Measurements from ENCODE around the gene EHD3. TPM values are rescaled to one million over a fixed set of nuclear protein-coding genes. Genes with fewer than 3 reads are reported as not detected.

The EHD3 gene
- total and polyA plus RNA-seq, 2 of the 8 experiments (the other 6 are each of a cell fraction or from before 2014, with no cell fraction given), result 9.3 to 12.0 TPM

DNA sequence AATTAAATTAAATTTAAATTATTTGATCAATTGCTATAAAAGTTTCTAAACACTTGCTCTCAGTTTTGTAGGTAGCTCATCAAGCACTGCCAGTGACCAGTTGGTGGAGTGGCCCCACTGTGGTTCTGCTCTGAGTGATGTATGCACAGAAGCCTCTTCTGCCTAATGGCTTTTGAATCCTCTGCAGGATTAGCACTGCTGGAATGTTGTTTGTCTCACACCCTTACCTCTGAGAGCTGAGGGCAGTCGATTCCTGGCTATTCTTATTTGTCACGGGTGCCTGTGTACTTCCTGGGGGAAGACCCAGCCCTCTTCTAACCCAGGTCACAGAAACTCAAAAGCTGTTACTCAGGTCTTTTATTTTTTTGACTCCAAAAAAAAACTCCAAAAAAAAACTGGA is 26.2 kb upstream of the EHD3 start:
- DNase-seq (ENCODE audit: low read depth in 1 of 2, low spot score in 2 of 2) (peak in 1 of 2 experiments; percentile 35), FAIRE-seq (no peak)
- no peak overlapping the region for H2BK5ac ChIP-seq (ENCODE audit: low read depth, low read length)
- H2BK20ac ChIP-seq (ENCODE audit: low read length), result no peak overlapping the region
- H3K23ac ChIP-seq (ENCODE audit: insufficient read length), result no peak overlapping the region
- no peak overlapping the region for H3K14ac ChIP-seq (ENCODE audit: insufficient read length)
- no peaks in the 10 kb centered on the region for H4K20me1 ChIP-seq (replicated peaks in 1 of 2; ENCODE audit: control insufficient read depth in 1 of 2, insufficient read depth in 2 of 2, low read length in 2 of 2)
- H4K8ac ChIP-seq (ENCODE audit: extremely low read depth, insufficient read depth, low read length), result no peak overlapping the region
- H3K36me3 ChIP-seq (ENCODE audit: control insufficient read depth in 2 of 4, insufficient read depth in 4 of 4, low read length in 3 of 4), result no peaks in the 10 kb centered on the region
- no peak overlapping the region for H2AFZ ChIP-seq (ENCODE audit: low read length)
- no peak overlapping the region for H4K91ac ChIP-seq (replicated peaks; ENCODE audit: insufficient read length, low read length)
- no peaks in the 10 kb centered on the region for H3K79me2 ChIP-seq (ENCODE audit: control insufficient read depth in 1 of 2, insufficient read depth in 2 of 2, low read length in 2 of 2)
- H3K56ac ChIP-seq (replicated peaks; ENCODE audit: insufficient read length, low read depth, low read length), result no peak overlapping the region
- H3K4ac ChIP-seq (replicated peaks; ENCODE audit: insufficient read length, low read depth, low read length), result no peak overlapping the region
- no peak overlapping the region for H2BK15ac ChIP-seq (ENCODE audit: low read length)
- no peak overlapping the region for H4K5ac ChIP-seq (ENCODE audit: insufficient read length, low read depth, low read length)
- WGBS, 2 experiments (ENCODE audit: extremely low coverage in 1 of 2, insufficient coverage in 1 of 2, insufficient read length in 1 of 2, insufficient replicate concordance in 2 of 2, low coverage in 1 of 2, low lambda C conversion rate in 2 of 2, missing lambda C conversion rate in 1 of 2), result 90% methylated on average over 2 of the region's 2 CpGs; no CpG with 5 or more reads in 1 of the 2 experiments
- H3K4me3 ChIP-seq (ENCODE audit: extremely low read depth in 1 of 4, insufficient read depth in 2 of 4, low read depth in 3 of 4, low read length in 4 of 4), result no peak overlapping the region
- no peak overlapping the region for H3K18ac ChIP-seq (ENCODE audit: extremely low read depth, low read length)
- no peak overlapping the region for H2BK12ac ChIP-seq (ENCODE audit: low read depth, low read length)
- no peaks in the 10 kb centered on the region for H3K4me1 ChIP-seq (replicated peaks in 1 of 4; ENCODE audit: control insufficient read depth in 3 of 4, insufficient read depth in 4 of 4, low read length in 3 of 4)
- no peaks in the 10 kb centered on the region for H3K9me3 ChIP-seq (ENCODE audit: insufficient read depth in 2 of 2, low read depth in 1 of 2, low read length in 1 of 2)
- H3K9ac ChIP-seq (replicated peaks in 1 of 4; ENCODE audit: extremely low read depth in 1 of 4, low read depth in 3 of 4, low read length in 3 of 4), result no peak overlapping the region
- CTCF ChIA-PET (ENCODE audit: partially characterized antibody), result interaction anchor here (0.7 to 1.6 kb wide), 6 partner anchors 9 to 280 kb away, joined by 3 to 9 read pairs (median 4); no protein-coding TSS in a partner anchor
- H3K4me2 ChIP-seq (ENCODE audit: insufficient read depth in 1 of 2, low read depth in 2 of 2, low read length in 2 of 2), result no peak overlapping the region
- POLR2A ChIA-PET (ENCODE audit: partially characterized antibody), result no interaction called here
- no peaks in the 10 kb centered on the region for H3K27me3 ChIP-seq (replicated peaks in 1 of 4; ENCODE audit: control insufficient read depth in 3 of 4, extremely low read depth in 1 of 4, insufficient read depth in 3 of 4, low read length in 3 of 4)
- H2AK5ac ChIP-seq (ENCODE audit: low read depth, low read length), result no peak overlapping the region
- no peaks in the 10 kb centered on the region for H3K23me2 ChIP-seq (ENCODE audit: low read depth, low read length)
- H2BK120ac ChIP-seq (replicated peaks; ENCODE audit: low read depth, low read length), result no peak overlapping the region
- H3K27ac ChIP-seq (ENCODE audit: low read depth, low read length), result no peak overlapping the region
- no peaks in the 10 kb centered on the region for H3K79me1 ChIP-seq (ENCODE audit: low read depth, low read length)
- no peak for TF ChIP-seq POU5F1 (IDR thresholded peaks at IDR 0.05; ENCODE audit: low read depth, low read length)
- TF ChIP-seq SRF (IDR thresholded peaks at IDR 0.05; ENCODE audit: low read depth, low read length), result no peak
- TF ChIP-seq ZNF274 (IDR thresholded peaks at IDR 0.05; ENCODE audit: borderline replicate concordance, extremely low read depth, low read length), result no peak
- TF ChIP-seq TEAD4 (IDR thresholded peaks at IDR 0.05; ENCODE audit: low read depth, low read length), result peak; percentile 80
- TF ChIP-seq SP1 (IDR thresholded peaks at IDR 0.05; ENCODE audit: low read depth, low read length), result no peak

Data from H1 (cell line).